Measurements from ENCODE around the gene TSPAN2. TPM values are rescaled to one million over a fixed set of nuclear protein-coding genes. Genes with fewer than 3 reads are reported as not detected.

Gene TSPAN2
- total RNA-seq, 1 donor from 2014 or later: 4.3 TPM

DNA sequence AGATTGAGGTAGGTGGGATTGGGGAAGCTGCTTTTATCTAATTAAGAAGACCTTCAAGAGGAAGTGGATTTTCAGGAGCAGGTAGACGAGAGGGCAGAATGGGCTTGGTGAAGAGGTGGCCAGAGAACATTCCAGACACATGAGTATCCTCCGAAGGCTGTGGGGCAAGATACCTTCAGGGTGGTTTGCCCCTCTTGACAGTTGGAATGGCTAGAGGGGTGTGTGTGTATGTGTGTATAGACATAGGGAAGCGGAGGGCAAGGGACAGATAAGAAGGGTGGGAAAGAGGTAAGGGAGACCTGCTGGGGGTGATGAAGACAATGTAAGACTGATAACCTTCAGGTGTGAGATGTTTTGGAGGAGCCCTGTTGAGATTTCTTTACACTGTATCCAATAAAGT lies 46.8 kb upstream of the TSPAN2 start:
- no peak for DNase-seq (ENCODE audit: low read depth, low spot score)
- no peak overlapping the region for H3K4me3 Mint-ChIP-seq
- no peaks in the 10 kb centered on the region for H3K36me3 Mint-ChIP-seq (ENCODE audit: low read depth)
- TF ChIP-seq CTCF (conservative IDR thresholded peaks at IDR 0.05): no peak
- peaks cover 26% of the 10 kb centered on the region for H3K27me3 Mint-ChIP-seq (ENCODE audit: low read depth)
- H3K4me1 Mint-ChIP-seq: no peaks in the 10 kb centered on the region
- no peaks in the 10 kb centered on the region for H3K9me3 Mint-ChIP-seq
- no peak overlapping the region for H3K27ac Mint-ChIP-seq (ENCODE audit: unreplicated experiment)

- no peak overlapping the region for H3K27ac Mint-ChIP-seq (ENCODE audit: unreplicated experiment)
- no peaks in the 10 kb centered on the region for H3K4me1 Mint-ChIP-seq
- no peak for TF ChIP-seq CTCF (conservative IDR thresholded peaks at IDR 0.05)
- H3K36me3 Mint-ChIP-seq (ENCODE audit: low read depth): no peaks in the 10 kb centered on the region
- DNase-seq (ENCODE audit: low read depth, low spot score): no peak
- H3K9me3 Mint-ChIP-seq: peaks cover 1% of the 10 kb centered on the region
- H3K27me3 Mint-ChIP-seq (ENCODE audit: low read depth): peaks cover 26% of the 10 kb centered on the region
- no peak overlapping the region for H3K4me3 Mint-ChIP-seq
These were observed 46.4 kb upstream of the TSPAN2 start for GRCh38 chr1:115135681-115136080.

DNA sequence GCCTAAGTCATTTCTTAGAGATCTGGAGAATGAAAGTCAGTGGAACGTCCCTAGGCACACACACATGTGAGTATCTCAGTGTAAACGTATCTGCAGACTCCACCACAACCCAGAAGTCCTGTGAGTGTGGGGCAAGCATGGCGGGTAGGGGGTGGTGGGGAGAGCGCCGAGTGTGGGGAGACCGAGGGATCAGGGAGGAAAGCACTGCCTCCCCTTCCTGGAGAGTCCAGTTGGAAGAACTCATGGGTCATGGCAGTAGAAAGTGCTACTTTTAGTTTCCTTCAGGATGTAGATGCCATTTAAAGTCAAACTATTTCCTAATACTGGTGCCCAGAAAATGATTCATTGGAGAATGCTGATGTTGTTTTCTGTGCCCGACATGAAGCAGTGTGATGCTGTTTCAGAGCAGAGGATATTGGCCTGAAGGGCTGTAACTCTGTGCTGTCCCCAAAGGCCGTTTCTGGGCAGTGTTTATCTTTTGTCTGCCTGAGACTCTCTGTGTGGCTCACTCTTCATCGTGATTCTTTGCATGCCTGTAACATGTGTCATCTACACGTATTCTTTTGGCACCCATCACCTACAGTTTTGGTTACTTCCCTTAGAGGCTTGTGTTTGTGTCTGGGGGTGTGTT lies 45.7 kb upstream of the TSPAN2 start:
- peaks cover 26% of the 10 kb centered on the region for H3K27me3 Mint-ChIP-seq (ENCODE audit: low read depth)
- H3K4me3 Mint-ChIP-seq: no peak overlapping the region
- H3K4me1 Mint-ChIP-seq: no peaks in the 10 kb centered on the region
- no peak for TF ChIP-seq CTCF (conservative IDR thresholded peaks at IDR 0.05)
- H3K36me3 Mint-ChIP-seq (ENCODE audit: low read depth): no peaks in the 10 kb centered on the region
- H3K9me3 Mint-ChIP-seq: peaks cover 5% of the 10 kb centered on the region
- no peak for DNase-seq (ENCODE audit: low read depth, low spot score)
- H3K27ac Mint-ChIP-seq (ENCODE audit: unreplicated experiment): no peak overlapping the region

GRCh38 chr1:115134231-115134630 lies 44.9 kb upstream of the TSPAN2 start:
- Mint-ChIP-seq H3K36me3 (ENCODE audit: low read depth) (no peaks in the 10 kb centered on the region), H3K4me3 (no peak overlapping the region), H3K9me3 (peaks cover 5% of the 10 kb centered on the region), H3K4me1 (no peaks in the 10 kb centered on the region), H3K27me3 (ENCODE audit: low read depth) (peaks cover 25% of the 10 kb centered on the region), H3K27ac (ENCODE audit: unreplicated experiment) (no peak overlapping the region)
- no peak for DNase-seq (ENCODE audit: low read depth, low spot score)
- TF ChIP-seq CTCF (conservative IDR thresholded peaks at IDR 0.05): no peak

DNA sequence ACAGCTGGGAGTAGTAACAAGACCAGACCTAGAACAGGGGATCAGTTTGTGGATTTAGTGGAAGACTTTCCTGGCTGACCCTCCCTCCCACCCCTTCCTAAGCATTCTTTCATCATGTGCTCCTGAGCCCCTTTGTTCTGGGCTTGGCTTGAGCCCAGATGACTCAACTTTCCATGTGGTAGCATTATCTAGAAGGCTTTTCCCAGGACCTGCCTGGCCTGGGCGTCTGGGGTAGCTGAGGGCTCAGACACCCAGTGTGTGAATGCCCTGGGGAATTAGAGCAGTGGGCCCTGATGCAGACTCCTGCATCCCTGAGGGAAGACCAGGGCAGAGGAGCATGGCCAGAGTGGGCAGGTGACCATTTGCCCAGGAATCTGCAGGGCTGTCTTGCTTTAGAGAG lies 44.1 kb upstream of the TSPAN2 start:
- no peaks in the 10 kb centered on the region for H3K36me3 Mint-ChIP-seq (ENCODE audit: low read depth)
- H3K27ac Mint-ChIP-seq (ENCODE audit: unreplicated experiment): no peak overlapping the region
- H3K27me3 Mint-ChIP-seq (ENCODE audit: low read depth): peaks cover 17% of the 10 kb centered on the region
- peaks cover 5% of the 10 kb centered on the region for H3K9me3 Mint-ChIP-seq
- no peaks in the 10 kb centered on the region for H3K4me1 Mint-ChIP-seq
- H3K4me3 Mint-ChIP-seq: no peak overlapping the region
- TF ChIP-seq CTCF (conservative IDR thresholded peaks at IDR 0.05): no peak
- no peak for DNase-seq (ENCODE audit: low read depth, low spot score)
